Measurements from ENCODE around the gene TMEM187.

DNA sequence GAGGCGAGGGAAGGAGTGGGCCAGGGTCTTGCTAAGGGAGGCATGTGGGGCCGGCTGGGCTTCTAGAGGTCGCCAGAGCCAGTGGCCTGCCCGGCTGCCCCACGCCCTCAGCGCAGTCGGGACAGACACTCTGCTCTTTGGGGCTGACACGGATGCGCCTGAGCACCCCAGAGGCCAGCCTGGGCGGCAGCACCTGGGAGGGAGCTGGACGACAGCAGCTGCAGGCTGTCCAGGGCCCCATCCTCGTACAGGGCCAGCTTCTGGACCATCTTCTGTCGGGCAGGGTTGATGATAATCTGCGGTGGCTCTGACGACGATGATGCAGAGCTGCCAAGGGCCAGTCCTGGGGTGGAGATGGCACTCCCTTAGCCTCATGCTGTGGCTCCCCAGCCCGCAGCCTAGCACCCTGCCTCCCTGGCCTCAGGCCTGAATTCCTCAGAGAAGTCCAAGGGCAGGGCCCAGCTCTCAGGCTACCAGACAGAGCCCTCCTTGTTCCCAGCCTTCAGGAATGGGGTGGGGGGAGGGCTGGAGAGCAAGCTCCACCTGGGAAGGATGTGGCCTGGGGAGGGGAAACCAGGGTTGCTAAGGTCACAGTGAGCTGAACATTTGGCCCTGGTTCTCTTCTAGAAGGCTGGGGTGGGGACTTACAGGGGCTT lies 39.9 kb downstream of the TMEM187 start:
- TF ChIP-seq, protein P1, sequence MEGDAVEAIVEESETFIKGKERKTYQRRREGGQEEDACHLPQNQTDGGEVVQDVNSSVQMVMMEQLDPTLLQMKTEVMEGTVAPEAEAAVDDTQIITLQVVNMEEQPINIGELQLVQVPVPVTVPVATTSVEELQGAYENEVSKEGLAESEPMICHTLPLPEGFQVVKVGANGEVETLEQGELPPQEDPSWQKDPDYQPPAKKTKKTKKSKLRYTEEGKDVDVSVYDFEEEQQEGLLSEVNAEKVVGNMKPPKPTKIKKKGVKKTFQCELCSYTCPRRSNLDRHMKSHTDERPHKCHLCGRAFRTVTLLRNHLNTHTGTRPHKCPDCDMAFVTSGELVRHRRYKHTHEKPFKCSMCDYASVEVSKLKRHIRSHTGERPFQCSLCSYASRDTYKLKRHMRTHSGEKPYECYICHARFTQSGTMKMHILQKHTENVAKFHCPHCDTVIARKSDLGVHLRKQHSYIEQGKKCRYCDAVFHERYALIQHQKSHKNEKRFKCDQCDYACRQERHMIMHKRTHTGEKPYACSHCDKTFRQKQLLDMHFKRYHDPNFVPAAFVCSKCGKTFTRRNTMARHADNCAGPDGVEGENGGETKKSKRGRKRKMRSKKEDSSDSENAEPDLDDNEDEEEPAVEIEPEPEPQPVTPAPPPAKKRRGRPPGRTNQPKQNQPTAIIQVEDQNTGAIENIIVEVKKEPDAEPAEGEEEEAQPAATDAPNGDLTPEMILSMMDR (IDR thresholded peaks at IDR 0.05): no peak
- TF ChIP-seq POLR2A (IDR thresholded peaks at IDR 0.05): no peak

Data from esophagus squamous epithelium (tissue), 4 donors.